A673 (cell line): ENCODE measurements around the gene MRPS26. TPM values are rescaled to one million over a fixed set of nuclear protein-coding genes. Genes with fewer than 3 reads are reported as not detected.

Source experiments
- BruUV-seq: library from RNA; stranded (reverse); fragments of 400-500 nt; replicated peaks from 2 replicates; lab custom pipeline; 2021; lab: Mats Ljungman, UMichigan
- CTCF ChIA-PET: fragments of 300-600 bp; sonication (Branson Sonifier 250); formaldehyde crosslinking; loops from one replicate; lab custom pipeline; 2022; ENCODE audit warnings: antibody characterized with exemption; lab: Charles Lee
- POLR2A ChIA-PET: fragments of 300-600 bp; sonication (Branson Sonifier 250); formaldehyde crosslinking; loops from one replicate; lab custom pipeline; 2022; ENCODE audit warnings: antibody characterized with exemption; ENCODE audit not compliant: low non-redundant PET; lab: Charles Lee
- DNase-seq: peaks from one replicate; pipeline ENCODE4 v3.0.0-alpha.2; 2015; ENCODE audit warnings: low spot score
- H3K27ac ChIP-seq: fragments of 200-600 bp; sonication (generic); 2 replicates; pipeline ENCODE4 v1.5.1; 2016; ENCODE audit warnings: mixed run types, low read depth, mild to moderate bottlenecking, mixed read lengths, antibody characterized with exemption, low read length; ENCODE audit not compliant: poor library complexity, severe bottlenecking
- H3K27me3 ChIP-seq: fragments of 200-600 bp; sonication (generic); replicated peaks from 2 replicates; pipeline ENCODE4 v1.6.1; 2017; ENCODE audit warnings: mixed run types, low read depth, mild to moderate bottlenecking, mixed read lengths, antibody characterized with exemption, low read length; ENCODE audit not compliant: insufficient read depth, poor library complexity
- H3K36me3 ChIP-seq: fragments of 200-600 bp; sonication (generic); 2 replicates; pipeline ENCODE4 v1.6.1; 2016; ENCODE audit warnings: mixed run types, mild to moderate bottlenecking, mixed read lengths, antibody characterized with exemption, low read length; ENCODE audit not compliant: insufficient read depth, poor library complexity, severe bottlenecking
- H3K4me1 ChIP-seq: fragments of 200-600 bp; sonication (generic); 2 replicates; pipeline ENCODE4 v1.6.1; 2017; ENCODE audit warnings: mixed run types, mild to moderate bottlenecking, mixed read lengths, antibody characterized with exemption, low read length; ENCODE audit not compliant: insufficient read depth, poor library complexity, severe bottlenecking
- H3K4me3 ChIP-seq: fragments of 200-600 bp; sonication (generic); 2 replicates; pipeline ENCODE4 v1.5.1; 2016; ENCODE audit warnings: low read depth, mixed run types, mild to moderate bottlenecking, mixed read lengths, low read length; ENCODE audit not compliant: poor library complexity, severe bottlenecking
- H3K9me3 ChIP-seq: fragments of 200-600 bp; sonication (generic); 2 replicates; pipeline ENCODE4 v1.6.1; 2016; ENCODE audit warnings: mixed run types, low read depth, mild to moderate bottlenecking, mixed read lengths, antibody characterized with exemption, low read length; ENCODE audit not compliant: poor library complexity, severe bottlenecking
- CTCF ChIP-seq: fragments of 300-800, 200-600 bp; sonication (generic); conservative IDR thresholded peaks from 2 replicates; pipeline ENCODE4 v1.5.1; 2017; ENCODE audit warnings: low read depth, mild to moderate bottlenecking, antibody characterized with exemption, low read length, moderate library complexity, mixed read lengths
- EZH2 ChIP-seq: fragments of 200-600 bp; sonication (generic); IDR thresholded peaks from 2 replicates; pipeline ENCODE4 v1.6.1; 2017; ENCODE audit warnings: borderline replicate concordance, low read depth, mild to moderate bottlenecking, mixed read lengths, antibody characterized with exemption, low read length; ENCODE audit not compliant: poor library complexity, severe bottlenecking
- intact Hi-C: fragments of 100-400 bp; cut with micrococcal nuclease; formaldehyde crosslinking; loops from one replicate; pipeline ENCODE4 v1.10.0; 2022; ENCODE audit not compliant: unreplicated experiment
- total RNA-seq: library from RNA; stranded (reverse); gene quantifications from 2 replicates; pipeline ENCODE4 v1.2.3, GENCODE V29; 2021

The MRPS26 gene
- total RNA-seq, 1 experiment from 2014 or later, result 73.4 TPM

- BruUV-seq, result no TSS peak
- intact Hi-C loops, result no loop called here
- Histone ChIP-seq H3K27ac (no peak overlapping the region), H3K4me3 (no peak overlapping the region), H3K27me3 (peaks cover 45% of the 10 kb centered on the region), H3K9me3 (no peaks in the 10 kb centered on the region), H3K4me1 (no peaks in the 10 kb centered on the region), H3K36me3 (no peaks in the 10 kb centered on the region)
- no peak for DNase-seq
- TF ChIP-seq CTCF, result no peak
- TF ChIP-seq EZH2, result no peak
- ChIA-PET POLR2A (no interaction called here), CTCF (no interaction called here)
These were observed 37.4 kb downstream of the MRPS26 start for GRCh38 chr20:3082955-3083952.

GRCh38 chr20:3084283-3084985, 38.6 kb downstream of the MRPS26 start, which contains the start of gene AVP:
TSS of gene AVP (minus strand) at chr20:3084724. CDS start at chr20:3084674, 50 bp downstream.
- DNase-seq, result no peak
- H3K27ac ChIP-seq, result no peak within 1 kb of the TSS
- intact Hi-C loops, result no loop called here
- H3K4me1 ChIP-seq, result no peaks in the 10 kb centered on the region
- no TSS peak for BruUV-seq
- H3K27me3 ChIP-seq, result peaks cover 40% of the 10 kb centered on the region
- CTCF ChIA-PET, result no interaction called here
- H3K36me3 ChIP-seq, result no peaks in the 10 kb centered on the region
- POLR2A ChIA-PET, result no interaction called here
- H3K4me3 ChIP-seq, result no peak within 1 kb of the TSS
- TF ChIP-seq CTCF, result no peak
- no peak for TF ChIP-seq EZH2
- no peaks in the 10 kb centered on the region for H3K9me3 ChIP-seq

GRCh38 chr20:3084986-3085360, 39.1 kb downstream of the MRPS26 start:
- Histone ChIP-seq H3K4me1 (no peaks in the 10 kb centered on the region), H3K27ac (no peak overlapping the region), H3K27me3 (peaks cover 37% of the 10 kb centered on the region), H3K9me3 (no peaks in the 10 kb centered on the region), H3K36me3 (no peaks in the 10 kb centered on the region), H3K4me3 (no peak overlapping the region)
- no peak for TF ChIP-seq EZH2
- TF ChIP-seq CTCF, result no peak
- POLR2A ChIA-PET, result no interaction called here
- CTCF ChIA-PET, result no interaction called here
- DNase-seq, result no peak
- intact Hi-C loops, result no loop called here
- no TSS peak for BruUV-seq
